ENCODE measurements around the gene CTNNA3.

GRCh38 chr10:67259319-67259929, 436.6 kb downstream of the CTNNA3 start:
- TF ChIP-seq, protein P1, sequence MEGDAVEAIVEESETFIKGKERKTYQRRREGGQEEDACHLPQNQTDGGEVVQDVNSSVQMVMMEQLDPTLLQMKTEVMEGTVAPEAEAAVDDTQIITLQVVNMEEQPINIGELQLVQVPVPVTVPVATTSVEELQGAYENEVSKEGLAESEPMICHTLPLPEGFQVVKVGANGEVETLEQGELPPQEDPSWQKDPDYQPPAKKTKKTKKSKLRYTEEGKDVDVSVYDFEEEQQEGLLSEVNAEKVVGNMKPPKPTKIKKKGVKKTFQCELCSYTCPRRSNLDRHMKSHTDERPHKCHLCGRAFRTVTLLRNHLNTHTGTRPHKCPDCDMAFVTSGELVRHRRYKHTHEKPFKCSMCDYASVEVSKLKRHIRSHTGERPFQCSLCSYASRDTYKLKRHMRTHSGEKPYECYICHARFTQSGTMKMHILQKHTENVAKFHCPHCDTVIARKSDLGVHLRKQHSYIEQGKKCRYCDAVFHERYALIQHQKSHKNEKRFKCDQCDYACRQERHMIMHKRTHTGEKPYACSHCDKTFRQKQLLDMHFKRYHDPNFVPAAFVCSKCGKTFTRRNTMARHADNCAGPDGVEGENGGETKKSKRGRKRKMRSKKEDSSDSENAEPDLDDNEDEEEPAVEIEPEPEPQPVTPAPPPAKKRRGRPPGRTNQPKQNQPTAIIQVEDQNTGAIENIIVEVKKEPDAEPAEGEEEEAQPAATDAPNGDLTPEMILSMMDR (IDR thresholded peaks at IDR 0.05; ENCODE audit: insufficient read depth, low read length, poor library complexity, severe bottlenecking) = no peak
- TF ChIP-seq EZH2phosphoT487 (conservative IDR thresholded peaks at IDR 0.05; ENCODE audit: low read length) = no peak
